Esophagus muscularis mucosa (tissue), 4 donors: ENCODE measurements around the gene STMN3.

Source experiments
- CTCF ChIP-seq, 3 experiments: fragments of 200-600 bp in 2 of 3; fragments of 450-650 bp in 1 of 3; sonication (generic) in 2 of 3; IDR thresholded peaks; one replicate each; pipeline ENCODE4 v1.5.1; 2017 to 2019; ENCODE audit warnings: antibody characterized with exemption in 3 of 3, mild to moderate bottlenecking in 2 of 3, moderate library complexity in 1 of 3
- EP300 ChIP-seq: sonication (generic); formaldehyde crosslinking; IDR thresholded peaks from one replicate; pipeline ENCODE4 v1.6.1; 2017; ENCODE audit warnings: antibody characterized with exemption
- POLR2AphosphoS5 ChIP-seq, 2 donors: sonication (generic); formaldehyde crosslinking; IDR thresholded peaks; one replicate each; pipeline ENCODE4 v1.6.1; 2017; ENCODE audit warnings: antibody characterized with exemption in 2 of 2

GRCh38 chr20:63678071-63678470 lies 24.8 kb upstream of the STMN3 start:
- TF ChIP-seq CTCF (IDR thresholded peaks at IDR 0.05) (no peak), POLR2AphosphoS5 (IDR thresholded peaks at IDR 0.05) (no peak), EP300 (no peak)
